ENCODE data around the gene RBM19.

GRCh38 chr12:113934946-113935345 lies 31.2 kb downstream of the RBM19 start:
- TF ChIP-seq CTCF (IDR thresholded peaks at IDR 0.05) = no peak
- TF ChIP-seq POLR2A (IDR thresholded peaks at IDR 0.05) = no peak

Measured in lower leg skin (tissue), 3 donors.